Activated naive CD8-positive, alpha-beta T cell treated with anti-CD3 and anti-CD28 coated beads, Interleukin-2, amount 50 U/mL, for 24 hours (primary cell): ENCODE data around the gene RAD51B.

Experiments
- ATAC-seq: fragments of 150-1000 bp; cut with Tn5 transposase; one replicate; pipeline ENCODE4 v1.10.0; 2021
- DNase-seq: peaks from one replicate; pipeline ENCODE4 v3.0.0; 2021
- H3K27ac Mint-ChIP-seq: one replicate; pipeline ENCODE4 v1.8.0; 2021; ENCODE audit warnings: mild to moderate bottlenecking, mixed read lengths
- H3K27me3 Mint-ChIP-seq: one replicate; pipeline ENCODE4 v1.8.0; 2021; ENCODE audit warnings: mixed read lengths
- H3K36me3 Mint-ChIP-seq: one replicate; pipeline ENCODE4 v1.8.0; 2021; ENCODE audit warnings: low read depth, mixed read lengths
- H3K4me1 Mint-ChIP-seq: one replicate; pipeline ENCODE4 v1.8.0; 2021; ENCODE audit warnings: mixed read lengths
- H3K4me3 Mint-ChIP-seq: one replicate; pipeline ENCODE4 v1.8.0; 2021; ENCODE audit warnings: mild to moderate bottlenecking, moderate library complexity, mixed read lengths
- H3K9me3 Mint-ChIP-seq: one replicate; pipeline ENCODE4 v1.8.0; 2021; ENCODE audit warnings: mixed read lengths

RAD51B gene

GRCh38 chr14:68676511-68676943, 856.9 kb downstream of the RAD51B start:
- Mint-ChIP-seq H3K4me1 (peaks cover 36% of the 10 kb centered on the region), H3K36me3 (peaks cover 2% of the 10 kb centered on the region), H3K9me3 (no peaks in the 10 kb centered on the region), H3K4me3 (no peak overlapping the region), H3K27ac (no peak overlapping the region), H3K27me3 (no peaks in the 10 kb centered on the region)
- ATAC-seq (no peak), DNase-seq (no peak)

- Mint-ChIP-seq H3K4me1 (peaks cover 41% of the 10 kb centered on the region), H3K27ac (no peak overlapping the region)
These were observed 857.9 kb downstream of the RAD51B start for GRCh38 chr14:68677476-68677875.

GRCh38 chr14:68677901-68678300, 858.3 kb downstream of the RAD51B start:
- H3K27ac Mint-ChIP-seq: no peak overlapping the region
- peaks cover 41% of the 10 kb centered on the region for H3K4me1 Mint-ChIP-seq

More at GRCh38 chr14:68677476-68677875, 857.9 kb downstream of the RAD51B start:
- ATAC-seq (no peak), DNase-seq (no peak)
- H3K9me3 Mint-ChIP-seq: no peaks in the 10 kb centered on the region
- H3K36me3 Mint-ChIP-seq: peaks cover 2% of the 10 kb centered on the region
- no peak overlapping the region for H3K4me3 Mint-ChIP-seq
- H3K27me3 Mint-ChIP-seq: no peaks in the 10 kb centered on the region

GRCh38 chr14:68678471-68678870, 858.9 kb downstream of the RAD51B start:
- Mint-ChIP-seq H3K36me3 (peaks cover 2% of the 10 kb centered on the region), H3K27me3 (no peaks in the 10 kb centered on the region), H3K27ac (no peak overlapping the region), H3K4me3 (no peak overlapping the region), H3K4me1 (peaks cover 45% of the 10 kb centered on the region), H3K9me3 (no peaks in the 10 kb centered on the region)
- ATAC-seq: no peak
- no peak for DNase-seq

More at GRCh38 chr14:68677901-68678300, 858.3 kb downstream of the RAD51B start:
- DNase-seq (no peak), ATAC-seq (no peak)
- Mint-ChIP-seq H3K27me3 (no peaks in the 10 kb centered on the region), H3K9me3 (no peaks in the 10 kb centered on the region), H3K4me3 (no peak overlapping the region), H3K36me3 (peaks cover 2% of the 10 kb centered on the region)

- H3K27ac Mint-ChIP-seq: no peak overlapping the region
- ATAC-seq (no peak), DNase-seq (no peak)
- H3K9me3 Mint-ChIP-seq: no peaks in the 10 kb centered on the region
- H3K27me3 Mint-ChIP-seq: no peaks in the 10 kb centered on the region
- no peak overlapping the region for H3K4me3 Mint-ChIP-seq
- H3K4me1 Mint-ChIP-seq: peaks cover 53% of the 10 kb centered on the region
- H3K36me3 Mint-ChIP-seq: peaks cover 2% of the 10 kb centered on the region
These were observed 859.7 kb downstream of the RAD51B start for GRCh38 chr14:68679301-68679700.

GRCh38 chr14:68679746-68680467, 860.3 kb downstream of the RAD51B start:
- H3K9me3 Mint-ChIP-seq: no peaks in the 10 kb centered on the region
- ATAC-seq: no peak
- H3K4me3 Mint-ChIP-seq: no peak overlapping the region
- H3K4me1 Mint-ChIP-seq: peaks cover 54% of the 10 kb centered on the region
- H3K36me3 Mint-ChIP-seq: peaks cover 2% of the 10 kb centered on the region
- no peak overlapping the region for H3K27ac Mint-ChIP-seq
- H3K27me3 Mint-ChIP-seq: no peaks in the 10 kb centered on the region
- no peak for DNase-seq

GRCh38 chr14:68680541-68681051, 861.0 kb downstream of the RAD51B start:
- no peak overlapping the region for H3K27ac Mint-ChIP-seq
- DNase-seq (no peak), ATAC-seq (no peak)
- H3K4me1 Mint-ChIP-seq: peaks cover 54% of the 10 kb centered on the region
- peaks cover 2% of the 10 kb centered on the region for H3K36me3 Mint-ChIP-seq
- H3K27me3 Mint-ChIP-seq: no peaks in the 10 kb centered on the region
- H3K9me3 Mint-ChIP-seq: no peaks in the 10 kb centered on the region
- H3K4me3 Mint-ChIP-seq: no peak overlapping the region

GRCh38 chr14:68681256-68682011, 861.9 kb downstream of the RAD51B start:
- H3K4me1 Mint-ChIP-seq: peaks cover 60% of the 10 kb centered on the region
- DNase-seq (no peak), ATAC-seq (no peak)
- H3K27ac Mint-ChIP-seq: peak overlapping the region; percentile 85
- H3K36me3 Mint-ChIP-seq: peaks cover 2% of the 10 kb centered on the region
- no peaks in the 10 kb centered on the region for H3K9me3 Mint-ChIP-seq
- H3K4me3 Mint-ChIP-seq: no peak overlapping the region
- no peaks in the 10 kb centered on the region for H3K27me3 Mint-ChIP-seq

GRCh38 chr14:68682166-68683103, 862.9 kb downstream of the RAD51B start:
- Mint-ChIP-seq H3K4me1 (peaks cover 61% of the 10 kb centered on the region), H3K27me3 (no peaks in the 10 kb centered on the region), H3K36me3 (peaks cover 2% of the 10 kb centered on the region), H3K9me3 (no peaks in the 10 kb centered on the region), H3K4me3 (peak overlapping the region; percentile 12), H3K27ac (peak overlapping the region; percentile 85)
- DNase-seq (peak; percentile 30), ATAC-seq (no peak)

- H3K9me3 Mint-ChIP-seq: no peaks in the 10 kb centered on the region
- peak overlapping the region; percentile 85 for H3K27ac Mint-ChIP-seq
- H3K4me3 Mint-ChIP-seq: peak overlapping the region; percentile 12
- peaks cover 57% of the 10 kb centered on the region for H3K4me1 Mint-ChIP-seq
- no peak for ATAC-seq
- no peaks in the 10 kb centered on the region for H3K36me3 Mint-ChIP-seq
- H3K27me3 Mint-ChIP-seq: no peaks in the 10 kb centered on the region
- DNase-seq: no peak
These were observed 863.7 kb downstream of the RAD51B start for GRCh38 chr14:68683326-68683725.

GRCh38 chr14:68684466-68685418, 865.2 kb downstream of the RAD51B start:
- no peaks in the 10 kb centered on the region for H3K36me3 Mint-ChIP-seq
- peak overlapping the region; percentile 83 for H3K27ac Mint-ChIP-seq
- DNase-seq (no peak), ATAC-seq (no peak)
- peaks cover 59% of the 10 kb centered on the region for H3K4me1 Mint-ChIP-seq
- peak overlapping the region; percentile 48 for H3K4me3 Mint-ChIP-seq
- no peaks in the 10 kb centered on the region for H3K9me3 Mint-ChIP-seq
- H3K27me3 Mint-ChIP-seq: no peaks in the 10 kb centered on the region

- Mint-ChIP-seq H3K27ac (peak overlapping the region; percentile 83), H3K36me3 (no peaks in the 10 kb centered on the region), H3K4me3 (peak overlapping the region; percentile 48), H3K4me1 (peaks cover 59% of the 10 kb centered on the region), H3K27me3 (no peaks in the 10 kb centered on the region), H3K9me3 (no peaks in the 10 kb centered on the region)
- peak; percentile 71 for DNase-seq
- peak; percentile 90 for ATAC-seq
These were observed 866.0 kb downstream of the RAD51B start for GRCh38 chr14:68685419-68686204.

- ATAC-seq: no peak
- Mint-ChIP-seq H3K27me3 (no peaks in the 10 kb centered on the region), H3K4me1 (peaks cover 57% of the 10 kb centered on the region), H3K27ac (peak overlapping the region; percentile 83), H3K9me3 (no peaks in the 10 kb centered on the region), H3K36me3 (no peaks in the 10 kb centered on the region), H3K4me3 (peak overlapping the region; percentile 48)
- DNase-seq: no peak
These were observed 866.6 kb downstream of the RAD51B start for GRCh38 chr14:68686205-68686465.
